Urinary bladder (tissue), 4 donors: Measurements from ENCODE around the gene EMP3. TPM values are rescaled to one million over a fixed set of nuclear protein-coding genes. Genes with fewer than 3 reads are reported as not detected.

Experiments
- DNase-seq: peaks from one replicate; pipeline ENCODE4 v3.0.0-alpha.2; 2015; ENCODE audit errors: extremely low spot score
- H3K27ac ChIP-seq: one replicate; pipeline ENCODE4 v1.5.1; 2013; ENCODE audit warnings: low read depth, mild to moderate bottlenecking, moderate library complexity
- H3K36me3 ChIP-seq: one replicate; pipeline ENCODE4 v1.6.1; 2013; ENCODE audit warnings: mild to moderate bottlenecking, moderate library complexity; ENCODE audit not compliant: insufficient read depth
- H3K4me1 ChIP-seq: one replicate; pipeline ENCODE4 v1.6.1; 2013; ENCODE audit warnings: mild to moderate bottlenecking, moderate library complexity; ENCODE audit not compliant: insufficient read depth
- H3K4me3 ChIP-seq: one replicate; pipeline ENCODE4 v1.5.1; 2013; ENCODE audit warnings: low read depth, low read length
- WGBS: extraction: QIAGEN DNeasy Blood & Tissue Kit; methylation state at CpG from one replicate; pipeline ENCODE4 v1.1.7; 2013; 5-methylcytosine and 5-hydroxymethylcytosine counted together
- polyA plus RNA-seq: library from polyadenylated mRNA; stranded (reverse); fragments of 200-250 nt; gene quantifications from one replicate; pipeline ENCODE4 v1.2.3, GENCODE V29; 2013
- total RNA-seq: library from RNA; depleted of rRNA; stranded (reverse); fragments of >200 nt; gene quantifications from one replicate; pipeline ENCODE4 v1.2.3, GENCODE V29; 2014
- donor health status: healthy with polysubstance abuse.
- donor health status: healthy.

The EMP3 gene
- total and polyA plus RNA-seq, 2 donors, result 81.3 to 159 TPM

GRCh38 chr19:48329167-48329891, 4.0 kb downstream of the EMP3 start:
- DNase-seq, result no peak
- Histone ChIP-seq H3K36me3 (no peaks in the 10 kb centered on the region), H3K4me1 (peaks cover 3% of the 10 kb centered on the region), H3K27ac (peak overlapping the region; percentile 11), H3K4me3 (no peak overlapping the region)
- 65% methylated on average over 15 of the region's 15 CpGs for WGBS

GRCh38 chr19:48330012-48330681, 4.8 kb downstream of the EMP3 start:
- Histone ChIP-seq H3K36me3 (no peaks in the 10 kb centered on the region), H3K4me3 (peak overlapping the region; percentile 27), H3K27ac (peak overlapping the region; percentile 30), H3K4me1 (peaks cover 3% of the 10 kb centered on the region)
- WGBS, result 46% methylated on average over 41 of the region's 41 CpGs
- no peak for DNase-seq

- 35% methylated on average over 6 of the region's 6 CpGs for WGBS
- DNase-seq, result no peak
- H3K4me3 ChIP-seq, result no peak overlapping the region
Measured at GRCh38 chr19:48332351-48332661, 7.0 kb downstream of the EMP3 start.

GRCh38 chr19:48332662-48333466, 7.5 kb downstream of the EMP3 start:
- Histone ChIP-seq H3K4me3 (peak overlapping the region; percentile 27), H3K36me3 (no peaks in the 10 kb centered on the region), H3K4me1 (no peaks in the 10 kb centered on the region), H3K27ac (peak overlapping the region; percentile 69)
- DNase-seq, result peak; percentile 91
- 1% methylated on average over 25 of the region's 25 CpGs for WGBS

More at GRCh38 chr19:48332351-48332661, 7.0 kb downstream of the EMP3 start:
- Histone ChIP-seq H3K27ac (no peak overlapping the region), H3K4me1 (no peaks in the 10 kb centered on the region), H3K36me3 (no peaks in the 10 kb centered on the region)

- Histone ChIP-seq H3K36me3 (no peaks in the 10 kb centered on the region), H3K4me3 (peak overlapping the region; percentile 27), H3K27ac (peak overlapping the region; percentile 69), H3K4me1 (no peaks in the 10 kb centered on the region)
- 5% methylated on average over 54 of the region's 54 CpGs for WGBS
- DNase-seq, result no peak
Measured at GRCh38 chr19:48333467-48334384, 8.4 kb downstream of the EMP3 start.

- Histone ChIP-seq H3K4me3 (no peak overlapping the region), H3K27ac (no peak overlapping the region), H3K36me3 (no peaks in the 10 kb centered on the region), H3K4me1 (no peaks in the 10 kb centered on the region)
- WGBS, result 93% methylated on average over 14 of the region's 14 CpGs
- no peak for DNase-seq
Measured at GRCh38 chr19:48338253-48338755, 13.0 kb downstream of the EMP3 start.

GRCh38 chr19:48338802-48339503, 13.6 kb downstream of the EMP3 start:
- Histone ChIP-seq H3K36me3 (no peaks in the 10 kb centered on the region), H3K4me3 (no peak overlapping the region), H3K27ac (no peak overlapping the region), H3K4me1 (no peaks in the 10 kb centered on the region)
- 93% methylated on average over 14 of the region's 14 CpGs for WGBS
- no peak for DNase-seq

GRCh38 chr19:48340995-48341394, 15.6 kb downstream of the EMP3 start:
- H3K4me1 ChIP-seq, result no peaks in the 10 kb centered on the region
- no peak for DNase-seq
- H3K27ac ChIP-seq, result no peak overlapping the region
- H3K36me3 ChIP-seq, result no peaks in the 10 kb centered on the region
- 90% methylated on average over 11 of the region's 11 CpGs for WGBS
- H3K4me3 ChIP-seq, result no peak overlapping the region

GRCh38 chr19:48341515-48342413, 16.4 kb downstream of the EMP3 start:
- H3K27ac ChIP-seq, result no peak overlapping the region
- 95% methylated on average over 10 of the region's 10 CpGs for WGBS

GRCh38 chr19:48342414-48342738, 17.0 kb downstream of the EMP3 start:
- no peak for DNase-seq
- H3K36me3 ChIP-seq, result no peaks in the 10 kb centered on the region
- 93% methylated on average over 20 of the region's 20 CpGs for WGBS
- H3K4me1 ChIP-seq, result no peaks in the 10 kb centered on the region
- no peak overlapping the region for H3K4me3 ChIP-seq
- no peak overlapping the region for H3K27ac ChIP-seq

More at GRCh38 chr19:48341515-48342413, 16.4 kb downstream of the EMP3 start:
- DNase-seq, result no peak
- H3K36me3 ChIP-seq, result no peaks in the 10 kb centered on the region
- no peak overlapping the region for H3K4me3 ChIP-seq
- H3K4me1 ChIP-seq, result no peaks in the 10 kb centered on the region

- no peaks in the 10 kb centered on the region for H3K4me1 ChIP-seq
- H3K36me3 ChIP-seq, result no peaks in the 10 kb centered on the region
- H3K27ac ChIP-seq, result no peak overlapping the region
- no peak for DNase-seq
- WGBS, result 94% methylated on average over 23 of the region's 23 CpGs
- H3K4me3 ChIP-seq, result no peak overlapping the region
Measured at GRCh38 chr19:48342841-48343540, 17.6 kb downstream of the EMP3 start.
